ENCODE data around the gene ODAD4. TPM values are rescaled to one million over a fixed set of nuclear protein-coding genes. Genes with fewer than 3 reads are reported as not detected.

The ODAD4 gene
- total and polyA plus RNA-seq, 2 of the 8 experiments (the other 6 are each of a cell fraction or from before 2014, with no cell fraction given): 0.48 to 1.3 TPM

DNA sequence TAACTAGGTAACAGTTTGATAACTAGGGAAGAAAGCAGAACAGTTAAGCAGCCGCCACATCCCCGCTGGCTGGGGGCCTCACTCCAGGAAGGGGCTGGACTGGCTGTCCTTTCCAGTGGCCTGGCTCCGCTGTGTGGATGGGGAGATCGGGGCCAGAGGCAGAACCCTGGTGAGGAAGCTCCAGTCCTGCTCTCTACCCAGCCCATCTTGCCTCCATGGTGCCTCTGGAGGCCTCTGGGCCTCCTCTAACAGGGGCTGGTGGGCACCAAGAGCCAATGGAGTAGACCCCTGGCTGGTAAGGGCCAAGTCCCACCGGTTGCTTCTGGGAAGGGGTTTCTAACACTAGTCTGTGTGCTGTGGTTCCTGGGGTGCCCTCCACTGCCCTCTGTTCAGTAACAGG, 44.2 kb downstream of the ODAD4 start (continued):
- TF ChIP-seq, protein P1, sequence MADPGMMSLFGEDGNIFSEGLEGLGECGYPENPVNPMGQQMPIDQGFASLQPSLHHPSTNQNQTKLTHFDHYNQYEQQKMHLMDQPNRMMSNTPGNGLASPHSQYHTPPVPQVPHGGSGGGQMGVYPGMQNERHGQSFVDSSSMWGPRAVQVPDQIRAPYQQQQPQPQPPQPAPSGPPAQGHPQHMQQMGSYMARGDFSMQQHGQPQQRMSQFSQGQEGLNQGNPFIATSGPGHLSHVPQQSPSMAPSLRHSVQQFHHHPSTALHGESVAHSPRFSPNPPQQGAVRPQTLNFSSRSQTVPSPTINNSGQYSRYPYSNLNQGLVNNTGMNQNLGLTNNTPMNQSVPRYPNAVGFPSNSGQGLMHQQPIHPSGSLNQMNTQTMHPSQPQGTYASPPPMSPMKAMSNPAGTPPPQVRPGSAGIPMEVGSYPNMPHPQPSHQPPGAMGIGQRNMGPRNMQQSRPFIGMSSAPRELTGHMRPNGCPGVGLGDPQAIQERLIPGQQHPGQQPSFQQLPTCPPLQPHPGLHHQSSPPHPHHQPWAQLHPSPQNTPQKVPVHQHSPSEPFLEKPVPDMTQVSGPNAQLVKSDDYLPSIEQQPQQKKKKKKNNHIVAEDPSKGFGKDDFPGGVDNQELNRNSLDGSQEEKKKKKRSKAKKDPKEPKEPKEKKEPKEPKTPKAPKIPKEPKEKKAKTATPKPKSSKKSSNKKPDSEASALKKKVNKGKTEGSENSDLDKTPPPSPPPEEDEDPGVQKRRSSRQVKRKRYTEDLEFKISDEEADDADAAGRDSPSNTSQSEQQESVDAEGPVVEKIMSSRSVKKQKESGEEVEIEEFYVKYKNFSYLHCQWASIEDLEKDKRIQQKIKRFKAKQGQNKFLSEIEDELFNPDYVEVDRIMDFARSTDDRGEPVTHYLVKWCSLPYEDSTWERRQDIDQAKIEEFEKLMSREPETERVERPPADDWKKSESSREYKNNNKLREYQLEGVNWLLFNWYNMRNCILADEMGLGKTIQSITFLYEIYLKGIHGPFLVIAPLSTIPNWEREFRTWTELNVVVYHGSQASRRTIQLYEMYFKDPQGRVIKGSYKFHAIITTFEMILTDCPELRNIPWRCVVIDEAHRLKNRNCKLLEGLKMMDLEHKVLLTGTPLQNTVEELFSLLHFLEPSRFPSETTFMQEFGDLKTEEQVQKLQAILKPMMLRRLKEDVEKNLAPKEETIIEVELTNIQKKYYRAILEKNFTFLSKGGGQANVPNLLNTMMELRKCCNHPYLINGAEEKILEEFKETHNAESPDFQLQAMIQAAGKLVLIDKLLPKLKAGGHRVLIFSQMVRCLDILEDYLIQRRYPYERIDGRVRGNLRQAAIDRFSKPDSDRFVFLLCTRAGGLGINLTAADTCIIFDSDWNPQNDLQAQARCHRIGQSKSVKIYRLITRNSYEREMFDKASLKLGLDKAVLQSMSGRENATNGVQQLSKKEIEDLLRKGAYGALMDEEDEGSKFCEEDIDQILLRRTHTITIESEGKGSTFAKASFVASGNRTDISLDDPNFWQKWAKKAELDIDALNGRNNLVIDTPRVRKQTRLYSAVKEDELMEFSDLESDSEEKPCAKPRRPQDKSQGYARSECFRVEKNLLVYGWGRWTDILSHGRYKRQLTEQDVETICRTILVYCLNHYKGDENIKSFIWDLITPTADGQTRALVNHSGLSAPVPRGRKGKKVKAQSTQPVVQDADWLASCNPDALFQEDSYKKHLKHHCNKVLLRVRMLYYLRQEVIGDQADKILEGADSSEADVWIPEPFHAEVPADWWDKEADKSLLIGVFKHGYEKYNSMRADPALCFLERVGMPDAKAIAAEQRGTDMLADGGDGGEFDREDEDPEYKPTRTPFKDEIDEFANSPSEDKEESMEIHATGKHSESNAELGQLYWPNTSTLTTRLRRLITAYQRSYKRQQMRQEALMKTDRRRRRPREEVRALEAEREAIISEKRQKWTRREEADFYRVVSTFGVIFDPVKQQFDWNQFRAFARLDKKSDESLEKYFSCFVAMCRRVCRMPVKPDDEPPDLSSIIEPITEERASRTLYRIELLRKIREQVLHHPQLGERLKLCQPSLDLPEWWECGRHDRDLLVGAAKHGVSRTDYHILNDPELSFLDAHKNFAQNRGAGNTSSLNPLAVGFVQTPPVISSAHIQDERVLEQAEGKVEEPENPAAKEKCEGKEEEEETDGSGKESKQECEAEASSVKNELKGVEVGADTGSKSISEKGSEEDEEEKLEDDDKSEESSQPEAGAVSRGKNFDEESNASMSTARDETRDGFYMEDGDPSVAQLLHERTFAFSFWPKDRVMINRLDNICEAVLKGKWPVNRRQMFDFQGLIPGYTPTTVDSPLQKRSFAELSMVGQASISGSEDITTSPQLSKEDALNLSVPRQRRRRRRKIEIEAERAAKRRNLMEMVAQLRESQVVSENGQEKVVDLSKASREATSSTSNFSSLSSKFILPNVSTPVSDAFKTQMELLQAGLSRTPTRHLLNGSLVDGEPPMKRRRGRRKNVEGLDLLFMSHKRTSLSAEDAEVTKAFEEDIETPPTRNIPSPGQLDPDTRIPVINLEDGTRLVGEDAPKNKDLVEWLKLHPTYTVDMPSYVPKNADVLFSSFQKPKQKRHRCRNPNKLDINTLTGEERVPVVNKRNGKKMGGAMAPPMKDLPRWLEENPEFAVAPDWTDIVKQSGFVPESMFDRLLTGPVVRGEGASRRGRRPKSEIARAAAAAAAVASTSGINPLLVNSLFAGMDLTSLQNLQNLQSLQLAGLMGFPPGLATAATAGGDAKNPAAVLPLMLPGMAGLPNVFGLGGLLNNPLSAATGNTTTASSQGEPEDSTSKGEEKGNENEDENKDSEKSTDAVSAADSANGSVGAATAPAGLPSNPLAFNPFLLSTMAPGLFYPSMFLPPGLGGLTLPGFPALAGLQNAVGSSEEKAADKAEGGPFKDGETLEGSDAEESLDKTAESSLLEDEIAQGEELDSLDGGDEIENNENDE (IDR thresholded peaks at IDR 0.05; ENCODE audit: insufficient replicate concordance, low read length): no peak
- TF ChIP-seq TCF12 (IDR thresholded peaks at IDR 0.05; ENCODE audit: low read depth, low read length): no peak

Measured in H1 (cell line).